Panc1 (cell line): ENCODE measurements around the gene GPR34. TPM values are rescaled to one million over a fixed set of nuclear protein-coding genes. Genes with fewer than 3 reads are reported as not detected.

Experiments used
- ATAC-seq: fragments of 200-7000 bp; cut with Tn5 transposase; 2 replicates; pipeline ENCODE4 v1.9.1; 2020; ENCODE audit warnings: mild to moderate bottlenecking, moderate library complexity
- BruUV-seq: library from RNA; stranded (reverse); fragments of 400-500 nt; replicated peaks from 2 replicates; lab custom pipeline; 2021; lab: Mats Ljungman, UMichigan
- CTCF ChIA-PET: fragments of 300-600 bp; sonication (Branson Sonifier 250); formaldehyde crosslinking; loops from one replicate; lab custom pipeline; 2022; ENCODE audit warnings: antibody characterized with exemption; lab: Charles Lee
- POLR2A ChIA-PET: fragments of 300-600 bp; sonication (Branson Sonifier 250); formaldehyde crosslinking; loops from one replicate; lab custom pipeline; 2022; ENCODE audit warnings: antibody characterized with exemption; lab: Charles Lee
- DNase-seq: peaks from one replicate; pipeline ENCODE4 v3.0.0-alpha.2; 2010; ENCODE audit warnings: low read depth, low spot score
- H3K27ac ChIP-seq: 2 replicates; pipeline ENCODE4 v1.5.1; 2011; ENCODE audit warnings: mild to moderate bottlenecking, low read length, inconsistent platforms
- H3K27me3 ChIP-seq: fragments of 200-500 bp; sonication (Bioruptor generic); 2 replicates; pipeline ENCODE4 v1.6.0; 2014; ENCODE audit warnings: low read length, inconsistent platforms; ENCODE audit not compliant: control insufficient read depth, insufficient read depth
- H3K36me3 ChIP-seq: fragments of 200-500 bp; sonication (Bioruptor generic); 2 replicates; pipeline ENCODE4 v1.5.1; 2014; ENCODE audit warnings: inconsistent platforms, mild to moderate bottlenecking, low read length, moderate library complexity; ENCODE audit not compliant: control insufficient read depth, insufficient read depth
- H3K4me1 ChIP-seq: 2 replicates; pipeline ENCODE4 v1.5.1; 2011; ENCODE audit warnings: inconsistent platforms, mild to moderate bottlenecking, low read length, moderate library complexity; ENCODE audit not compliant: control insufficient read depth, insufficient read depth
- H3K4me3 ChIP-seq, 2 experiments: 2 replicates each; pipeline ENCODE4 v1.5.1; 2011 to 2012; ENCODE audit warnings: low read depth in 2 of 2, low read length in 2 of 2, mild to moderate bottlenecking in 2 of 2, inconsistent platforms in 1 of 2, moderate library complexity in 1 of 2
- H3K9me3 ChIP-seq: fragments of 200-500 bp; sonication (Bioruptor generic); 2 replicates; pipeline ENCODE4 v1.5.1; 2014; ENCODE audit warnings: low read depth, mild to moderate bottlenecking, inconsistent platforms, low read length, moderate library complexity; ENCODE audit not compliant: control insufficient read depth, insufficient read depth
- POLR2AphosphoS5 ChIP-seq: IDR thresholded peaks from 2 replicates; pipeline ENCODE4 v1.6.1; 2012; ENCODE audit warnings: mild to moderate bottlenecking, low read depth, low read length, moderate library complexity
- SIN3A ChIP-seq: IDR thresholded peaks from 2 replicates; pipeline ENCODE4 v1.6.1; 2012; ENCODE audit warnings: low read depth, mild to moderate bottlenecking, low read length, moderate library complexity, borderline replicate concordance; ENCODE audit not compliant: insufficient read depth
- TCF7L2 ChIP-seq: IDR thresholded peaks from 2 replicates; pipeline ENCODE4 v1.6.1; 2011; ENCODE audit warnings: mild to moderate bottlenecking, low read depth, low read length, inconsistent platforms
- in situ Hi-C: cut with HindIII; loops from 2 replicates; pipeline ENCODE4 v1.10.0; 2016; ENCODE audit warnings: low sequenced_read_pairs, low pct_unique_long_range_greater_than_20kb
- intact Hi-C: fragments of 100-400 bp; cut with micrococcal nuclease; formaldehyde crosslinking; loops from one replicate; pipeline ENCODE4 v1.10.0; 2022; ENCODE audit not compliant: unreplicated experiment
- total RNA-seq: library from RNA; stranded (reverse); gene quantifications from one replicate; pipeline ENCODE4 v1.2.1, GENCODE V29; 2021; ENCODE audit not compliant: unreplicated experiment
- TF ChIP-seq, protein P1 (sequence below), 2 experiments: IDR thresholded peaks; 2 replicates each; pipeline ENCODE4 v1.6.1; 2011 to 2012; ENCODE audit warnings: low read depth in 2 of 2, control low read depth in 1 of 2, low read length in 1 of 2, mild to moderate bottlenecking in 1 of 2, moderate library complexity in 1 of 2; ENCODE audit not compliant: insufficient read depth in 1 of 2
- TF ChIP-seq, protein P2 (sequence below): fragments of 450-650 bp; IDR thresholded peaks from 2 replicates; pipeline ENCODE4 v1.5.1; 2017; ENCODE audit warnings: mild to moderate bottlenecking

Gene GPR34
- total RNA-seq, 1 experiment from 2014 or later, result not detected

DNA sequence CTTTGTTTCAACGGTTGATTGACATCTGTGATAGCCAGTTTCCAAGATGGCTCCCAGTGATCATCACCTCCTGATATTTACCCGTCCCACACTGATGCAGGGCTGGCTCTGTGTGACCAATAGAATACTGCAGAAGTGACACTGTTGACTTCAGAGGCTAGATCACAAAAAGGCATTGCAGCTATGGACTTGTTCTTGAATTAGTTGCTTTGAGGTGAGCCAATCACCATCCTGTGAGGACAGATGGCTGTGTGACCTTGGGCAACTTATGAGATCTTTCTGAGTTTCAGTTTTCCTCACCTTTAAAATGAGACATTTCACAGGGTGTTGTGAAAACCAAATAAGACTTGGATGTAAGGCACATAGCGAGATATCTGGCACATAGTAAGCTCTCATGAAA is 33.4 kb downstream of the GPR34 start:
- Histone ChIP-seq H3K4me3 (no peak overlapping the region), H3K27ac (no peak overlapping the region), H3K36me3 (no peaks in the 10 kb centered on the region), H3K9me3 (no peaks in the 10 kb centered on the region; the same call in 1 of the 2 replicates), H3K4me1 (no peaks in the 10 kb centered on the region), H3K27me3 (no peaks in the 10 kb centered on the region)
- CTCF ChIA-PET, result no interaction called here
- ATAC-seq (no peak), DNase-seq (no peak)
- TF ChIP-seq, protein P1, sequence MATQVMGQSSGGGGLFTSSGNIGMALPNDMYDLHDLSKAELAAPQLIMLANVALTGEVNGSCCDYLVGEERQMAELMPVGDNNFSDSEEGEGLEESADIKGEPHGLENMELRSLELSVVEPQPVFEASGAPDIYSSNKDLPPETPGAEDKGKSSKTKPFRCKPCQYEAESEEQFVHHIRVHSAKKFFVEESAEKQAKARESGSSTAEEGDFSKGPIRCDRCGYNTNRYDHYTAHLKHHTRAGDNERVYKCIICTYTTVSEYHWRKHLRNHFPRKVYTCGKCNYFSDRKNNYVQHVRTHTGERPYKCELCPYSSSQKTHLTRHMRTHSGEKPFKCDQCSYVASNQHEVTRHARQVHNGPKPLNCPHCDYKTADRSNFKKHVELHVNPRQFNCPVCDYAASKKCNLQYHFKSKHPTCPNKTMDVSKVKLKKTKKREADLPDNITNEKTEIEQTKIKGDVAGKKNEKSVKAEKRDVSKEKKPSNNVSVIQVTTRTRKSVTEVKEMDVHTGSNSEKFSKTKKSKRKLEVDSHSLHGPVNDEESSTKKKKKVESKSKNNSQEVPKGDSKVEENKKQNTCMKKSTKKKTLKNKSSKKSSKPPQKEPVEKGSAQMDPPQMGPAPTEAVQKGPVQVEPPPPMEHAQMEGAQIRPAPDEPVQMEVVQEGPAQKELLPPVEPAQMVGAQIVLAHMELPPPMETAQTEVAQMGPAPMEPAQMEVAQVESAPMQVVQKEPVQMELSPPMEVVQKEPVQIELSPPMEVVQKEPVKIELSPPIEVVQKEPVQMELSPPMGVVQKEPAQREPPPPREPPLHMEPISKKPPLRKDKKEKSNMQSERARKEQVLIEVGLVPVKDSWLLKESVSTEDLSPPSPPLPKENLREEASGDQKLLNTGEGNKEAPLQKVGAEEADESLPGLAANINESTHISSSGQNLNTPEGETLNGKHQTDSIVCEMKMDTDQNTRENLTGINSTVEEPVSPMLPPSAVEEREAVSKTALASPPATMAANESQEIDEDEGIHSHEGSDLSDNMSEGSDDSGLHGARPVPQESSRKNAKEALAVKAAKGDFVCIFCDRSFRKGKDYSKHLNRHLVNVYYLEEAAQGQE (IDR thresholded peaks at IDR 0.05; ENCODE audit: insufficient read depth in 1 of 2, low read depth in 2 of 2, low read length in 1 of 2), result no peak
- TF ChIP-seq TCF7L2 (no peak), SIN3A (no peak), POLR2AphosphoS5 (no peak)
- no TSS peak for BruUV-seq
- intact Hi-C loops, result no loop called here
- POLR2A ChIA-PET, result no interaction called here
- in situ Hi-C loops, result no loop called here

DNA sequence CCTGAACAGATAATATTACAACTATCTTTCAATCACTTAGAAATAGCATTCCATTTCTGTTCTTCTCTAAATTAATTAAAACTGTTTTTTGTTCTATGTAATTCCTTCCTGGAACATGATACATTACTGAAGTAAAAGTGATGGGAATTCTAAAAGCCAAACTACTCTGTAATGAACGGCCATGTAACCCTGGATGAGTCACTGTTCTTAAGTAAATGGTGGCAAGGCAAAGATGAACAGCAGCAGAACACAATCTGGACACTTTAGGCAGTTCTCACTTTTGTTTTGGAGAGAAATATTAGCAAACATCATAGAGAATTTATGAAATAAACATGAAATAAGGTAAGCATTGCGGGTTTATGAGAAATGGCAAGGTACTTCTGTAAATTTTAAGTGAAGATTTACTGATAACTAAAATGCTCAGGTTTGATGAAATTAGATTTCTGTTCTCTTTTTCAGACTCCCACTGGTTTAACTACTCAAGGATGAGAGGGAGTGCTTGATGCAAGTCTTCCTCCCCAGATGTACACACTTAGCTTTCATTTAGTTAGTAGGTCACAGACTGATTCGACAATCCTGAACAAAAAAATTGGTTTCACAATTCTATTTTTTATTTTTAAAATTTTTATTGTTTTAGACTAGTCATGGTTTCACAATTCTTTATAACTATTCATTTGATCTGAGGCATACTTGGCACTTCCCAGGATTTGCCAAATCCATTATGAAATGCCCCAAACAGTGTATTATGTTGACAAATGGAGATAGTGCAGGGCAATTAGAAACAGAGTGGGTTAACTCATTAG is 34.2 kb downstream of the GPR34 start:
- CTCF ChIA-PET, result no interaction called here
- intact Hi-C loops, result no loop called here

More for the DNA sequence above, 34.2 kb downstream of the GPR34 start:
- Histone ChIP-seq H3K27me3 (no peaks in the 10 kb centered on the region), H3K36me3 (no peaks in the 10 kb centered on the region), H3K27ac (no peak overlapping the region), H3K4me1 (no peaks in the 10 kb centered on the region), H3K4me3 (no peak overlapping the region), H3K9me3 (no peaks in the 10 kb centered on the region; the same call in 1 of the 2 replicates)
- no peak for DNase-seq
- POLR2A ChIA-PET, result no interaction called here
- TF ChIP-seq, protein P2, sequence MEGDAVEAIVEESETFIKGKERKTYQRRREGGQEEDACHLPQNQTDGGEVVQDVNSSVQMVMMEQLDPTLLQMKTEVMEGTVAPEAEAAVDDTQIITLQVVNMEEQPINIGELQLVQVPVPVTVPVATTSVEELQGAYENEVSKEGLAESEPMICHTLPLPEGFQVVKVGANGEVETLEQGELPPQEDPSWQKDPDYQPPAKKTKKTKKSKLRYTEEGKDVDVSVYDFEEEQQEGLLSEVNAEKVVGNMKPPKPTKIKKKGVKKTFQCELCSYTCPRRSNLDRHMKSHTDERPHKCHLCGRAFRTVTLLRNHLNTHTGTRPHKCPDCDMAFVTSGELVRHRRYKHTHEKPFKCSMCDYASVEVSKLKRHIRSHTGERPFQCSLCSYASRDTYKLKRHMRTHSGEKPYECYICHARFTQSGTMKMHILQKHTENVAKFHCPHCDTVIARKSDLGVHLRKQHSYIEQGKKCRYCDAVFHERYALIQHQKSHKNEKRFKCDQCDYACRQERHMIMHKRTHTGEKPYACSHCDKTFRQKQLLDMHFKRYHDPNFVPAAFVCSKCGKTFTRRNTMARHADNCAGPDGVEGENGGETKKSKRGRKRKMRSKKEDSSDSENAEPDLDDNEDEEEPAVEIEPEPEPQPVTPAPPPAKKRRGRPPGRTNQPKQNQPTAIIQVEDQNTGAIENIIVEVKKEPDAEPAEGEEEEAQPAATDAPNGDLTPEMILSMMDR, result no peak
- TF ChIP-seq SIN3A (no peak), POLR2AphosphoS5 (no peak)
- ATAC-seq, result no peak
- in situ Hi-C loops, result no loop called here
- BruUV-seq, result no TSS peak
